HG02973 (cell line): ENCODE data around the gene TMEM45B.
"Not testable (repeated sequence)": the region's sequence is repeated elsewhere in the genome, so short reads cannot be mapped to it uniquely, and the experiment has no call there.

Experiments
- ATAC-seq: cut with Tn5 transposase; IDR thresholded peaks from one replicate; pipeline ENCODE4 v1.9.1; 2021; ENCODE audit warnings: moderate library complexity; ENCODE audit not compliant: unreplicated experiment

The TMEM45B gene

GRCh38 chr11:129815596-129816461 is at the start of gene TMEM45B:
Gene TMEM45B, plus strand, starts transcription at chr11:129815848. Its CDS starts 36,635 bp downstream, at chr11:129852483.
- no peak for ATAC-seq

DNA sequence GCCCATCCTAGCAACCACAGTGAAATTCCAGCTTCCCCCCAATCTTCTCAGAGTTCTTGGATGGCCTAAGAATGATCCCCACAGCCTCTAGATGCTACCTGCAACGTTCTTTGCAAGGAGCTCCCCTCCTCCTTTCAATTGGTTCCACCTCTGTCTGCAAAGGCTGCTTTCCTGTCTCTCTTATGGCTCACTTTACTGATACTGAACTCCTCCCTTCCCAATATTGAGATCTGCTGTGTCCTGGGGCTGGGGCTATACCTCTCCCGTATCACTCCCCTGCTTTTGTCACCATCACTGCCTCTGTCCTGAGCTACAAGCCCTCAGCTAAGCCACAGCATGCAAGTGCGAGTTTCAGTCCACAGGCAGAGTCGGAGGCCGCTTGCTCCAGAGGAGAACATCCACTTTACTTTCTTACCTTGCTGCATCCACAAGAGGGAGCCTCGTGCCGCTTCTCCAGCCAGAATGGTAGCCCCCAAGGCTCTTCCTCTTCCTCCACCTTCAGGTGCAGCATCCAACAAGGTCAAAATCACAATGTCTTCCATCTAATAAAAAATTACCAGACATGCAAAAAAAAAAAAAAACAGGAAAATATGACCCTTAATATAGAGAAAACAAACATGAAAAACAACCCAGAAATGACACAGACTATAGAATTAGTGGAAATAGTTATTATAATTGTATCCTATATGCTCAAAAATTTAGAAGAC is 48.6 kb upstream of the TMEM45B start:
- ATAC-seq = no peak

- no peak for ATAC-seq
Measured at GRCh38 chr11:129767827-129768226, 47.8 kb upstream of the TMEM45B start.

GRCh38 chr11:129768356-129768755 is 47.3 kb upstream of the TMEM45B start:
- ATAC-seq = no peak

GRCh38 chr11:129769059-129769458 is 46.6 kb upstream of the TMEM45B start:
- ATAC-seq = no peak

- ATAC-seq = no peak
Measured at GRCh38 chr11:129770993-129771392, 44.7 kb upstream of the TMEM45B start.

- not testable (repeated sequence) for ATAC-seq
Measured at GRCh38 chr11:129771456-129771855, 44.2 kb upstream of the TMEM45B start.

DNA sequence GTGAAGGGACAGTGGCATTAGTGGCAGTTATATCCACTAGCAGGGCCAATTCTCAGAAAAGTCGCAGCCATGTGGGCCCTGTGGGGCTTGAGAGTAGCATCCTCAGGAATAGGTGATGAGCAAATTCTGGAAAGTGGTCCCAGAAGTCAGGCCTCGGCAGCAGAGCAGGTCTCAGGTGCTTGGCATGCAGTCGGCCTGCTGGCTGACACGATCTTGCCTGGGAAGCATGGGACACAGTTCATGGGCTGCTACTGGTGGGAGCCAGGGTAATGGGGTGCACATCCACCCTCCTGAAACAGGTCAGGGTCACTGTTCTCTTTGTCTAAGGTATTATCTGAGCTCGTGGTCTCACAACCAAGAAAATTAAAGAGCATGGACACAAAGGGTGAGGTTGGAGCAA is 36.8 kb upstream of the TMEM45B start:
- ATAC-seq = no peak

GRCh38 chr11:129779342-129779741 is 36.3 kb upstream of the TMEM45B start:
- ATAC-seq = no peak

DNA sequence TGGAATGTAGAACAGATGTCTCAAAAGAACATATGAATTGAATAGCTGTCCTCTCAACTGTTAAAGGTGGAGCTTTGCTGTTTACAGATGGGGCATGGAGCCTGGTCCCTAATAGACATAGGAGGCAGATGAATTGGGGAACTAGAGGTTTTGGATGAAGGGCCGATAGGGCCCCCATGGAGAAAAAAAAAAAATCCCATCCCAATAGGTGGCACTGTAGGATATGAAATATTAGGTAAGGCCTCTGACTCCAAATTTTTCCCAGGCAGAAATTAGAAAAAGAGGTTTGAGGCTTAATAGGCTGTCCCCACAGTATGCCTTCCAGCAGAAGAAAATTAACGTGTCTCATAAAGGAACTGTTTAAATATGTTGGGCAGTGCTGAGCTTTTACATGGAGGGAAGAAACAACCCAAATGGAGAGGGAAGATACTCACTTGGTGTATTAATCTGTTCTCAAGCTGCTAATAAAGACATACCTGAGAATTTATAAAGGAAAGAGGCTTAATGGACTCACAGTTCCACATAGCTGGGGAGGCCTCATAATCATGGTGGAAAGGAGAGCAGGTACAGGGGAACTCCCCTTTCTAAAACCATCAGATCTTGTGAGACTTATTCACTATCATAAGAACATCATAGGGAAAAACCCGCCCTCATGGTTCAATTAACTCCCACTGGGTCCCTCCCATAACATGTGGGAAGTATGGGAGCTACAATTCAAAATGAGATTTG is 30.1 kb upstream of the TMEM45B start:
- no peak for ATAC-seq

- not testable (repeated sequence) for ATAC-seq
Measured at GRCh38 chr11:129786112-129786416, 29.6 kb upstream of the TMEM45B start.

DNA sequence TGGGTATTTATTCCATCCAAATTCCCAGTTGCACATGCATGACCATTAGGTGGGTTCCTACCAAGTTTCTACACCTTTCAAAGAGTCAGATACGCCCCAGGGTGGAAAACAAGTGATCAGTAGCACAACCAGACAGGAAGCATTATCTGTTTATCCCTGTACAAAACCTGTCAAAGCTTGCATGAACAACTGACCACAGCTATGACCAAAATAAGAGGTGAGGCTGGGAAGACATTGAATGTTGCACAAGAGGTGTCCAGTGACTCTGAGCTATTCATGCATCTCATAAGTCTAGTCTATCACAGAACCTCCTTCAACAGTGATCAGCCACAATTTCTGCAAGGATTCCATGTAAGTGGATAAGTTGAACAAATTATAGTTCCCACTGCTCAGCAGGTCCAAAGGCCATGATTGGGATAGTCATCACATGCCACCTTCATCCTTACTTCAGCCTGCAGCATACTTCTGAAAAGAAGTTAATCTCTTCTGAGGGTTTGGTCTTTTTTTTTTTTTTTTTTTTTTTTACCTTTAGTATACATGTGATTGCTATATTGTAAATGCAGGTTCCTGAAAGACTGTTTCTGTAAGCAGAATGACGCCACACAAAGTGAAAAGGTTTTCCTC is 28.0 kb upstream of the TMEM45B start:
- ATAC-seq = no peak

GRCh38 chr11:129788278-129788677 is 27.4 kb upstream of the TMEM45B start:
- ATAC-seq = no peak

DNA sequence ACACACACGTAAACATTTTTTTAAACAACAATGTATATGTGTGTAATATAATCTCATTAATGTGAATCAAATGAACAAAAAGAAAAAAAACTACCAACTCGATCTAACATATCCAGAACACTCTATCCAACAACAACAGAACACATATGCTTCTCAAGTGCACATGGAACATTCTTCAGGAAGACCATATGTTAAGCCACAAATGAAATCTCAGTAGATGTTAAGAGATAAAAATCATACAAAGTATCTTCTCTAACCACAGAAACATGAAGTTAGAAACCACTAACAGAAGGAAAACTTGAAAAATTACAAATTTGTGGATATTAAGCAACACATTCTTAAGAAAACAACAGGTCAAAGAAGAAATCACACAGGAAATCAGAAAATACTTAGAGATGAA is 25.5 kb upstream of the TMEM45B start:
- no peak for ATAC-seq

- ATAC-seq = no peak
Measured at GRCh38 chr11:129791515-129791914, 24.1 kb upstream of the TMEM45B start.

DNA sequence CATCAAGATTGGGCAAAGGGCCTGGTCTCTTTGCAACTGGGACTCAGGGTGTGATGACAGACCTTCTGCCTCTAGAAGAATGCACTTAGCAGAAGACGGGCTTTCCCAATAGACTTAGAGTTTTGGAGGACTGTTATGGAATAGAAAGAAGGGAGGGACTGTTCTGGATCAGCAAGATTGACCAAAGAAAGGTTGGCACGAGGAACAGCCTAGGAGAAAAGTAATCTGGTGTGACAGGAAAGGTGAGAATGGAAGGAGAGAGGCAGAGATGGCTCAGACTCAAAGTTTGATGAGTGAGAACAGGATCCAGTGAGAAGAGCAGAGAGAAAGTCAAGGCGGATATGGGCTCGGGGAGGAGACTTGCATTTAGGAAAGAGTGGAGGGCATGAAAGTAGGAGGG is 23.0 kb upstream of the TMEM45B start:
- ATAC-seq = no peak

DNA sequence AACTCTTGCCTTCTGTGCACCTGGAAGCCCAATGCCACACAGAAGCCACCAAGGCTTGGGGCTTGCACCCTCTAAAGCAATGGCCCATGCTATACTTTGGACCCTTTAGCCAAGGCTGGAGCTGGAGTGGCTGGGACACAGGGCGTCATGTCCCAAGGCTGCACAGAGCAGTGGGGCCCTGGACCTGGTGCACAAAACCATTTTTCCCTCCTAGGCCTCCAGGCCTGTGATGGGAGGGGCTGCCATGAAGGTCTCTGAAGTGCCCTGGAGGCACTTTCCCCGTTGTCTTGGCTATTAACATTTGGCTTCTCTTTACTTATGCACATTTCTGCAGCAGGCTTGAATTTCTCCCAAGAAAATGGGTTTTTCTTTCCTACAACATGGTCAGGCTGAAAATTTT is 20.6 kb upstream of the TMEM45B start:
- no peak for ATAC-seq

- no peak for ATAC-seq
Measured at GRCh38 chr11:129798212-129798611, 17.4 kb upstream of the TMEM45B start.

DNA sequence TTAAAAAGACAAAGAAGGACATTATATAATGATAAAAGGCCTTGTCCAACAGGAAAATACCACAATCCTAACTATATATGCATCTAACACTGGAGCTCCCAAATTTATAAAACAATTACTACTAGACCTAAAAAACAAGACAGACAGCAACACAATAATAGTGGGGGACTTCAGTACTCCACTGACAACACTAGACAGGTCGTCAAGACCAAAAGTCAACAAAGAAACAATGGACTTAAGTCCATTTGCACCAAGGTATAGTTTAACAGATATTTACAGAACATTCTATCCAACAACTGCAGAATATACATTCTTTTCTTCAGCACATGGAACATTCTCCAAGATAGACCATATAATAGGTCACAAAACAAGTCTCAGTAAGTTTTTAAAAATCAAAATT is 15.5 kb upstream of the TMEM45B start:
- not testable (repeated sequence) for ATAC-seq

DNA sequence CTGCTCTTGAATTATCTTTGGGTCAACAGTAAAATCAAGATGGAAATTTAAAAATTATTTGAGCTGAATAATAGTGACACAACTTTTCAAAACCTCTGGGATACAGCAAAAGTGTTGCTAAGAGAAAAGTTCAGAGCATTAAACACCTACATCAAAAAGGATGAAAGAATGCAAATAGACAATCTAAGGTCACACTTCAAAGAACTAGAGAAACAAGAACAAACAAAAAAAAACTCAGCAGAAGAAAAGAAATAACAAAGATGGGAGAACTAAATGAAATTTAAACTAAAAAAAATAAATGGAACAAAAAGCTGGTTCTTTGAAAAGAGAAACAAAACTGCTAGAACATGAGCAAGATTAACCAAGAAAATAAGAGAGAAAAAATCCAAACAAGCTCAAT is 15.0 kb upstream of the TMEM45B start:
- no peak for ATAC-seq

DNA sequence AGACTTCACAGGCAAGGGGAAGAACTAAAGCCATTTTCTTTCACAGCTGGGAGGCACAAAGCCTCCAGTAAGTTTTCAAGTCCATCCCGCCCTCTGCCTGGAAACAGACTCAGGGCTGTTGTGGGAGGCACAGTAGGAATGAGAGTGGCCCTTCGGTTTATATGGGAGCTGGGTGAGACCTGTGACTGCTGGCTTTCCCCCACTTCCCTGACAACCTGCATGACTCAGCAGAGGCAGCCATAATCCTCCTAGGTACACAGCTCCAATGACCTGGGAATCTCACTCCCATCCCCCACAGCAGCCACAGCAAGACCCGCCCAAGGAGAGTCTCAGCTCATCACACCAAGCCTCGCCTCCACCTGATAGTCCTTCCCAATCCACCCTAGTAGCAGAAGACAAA is 12.1 kb upstream of the TMEM45B start:
- ATAC-seq = no peak
